NT2/D1 (cell line): ENCODE measurements around the gene RASSF7.

Experiments used
- DNase-seq: peaks from one replicate; pipeline ENCODE4 v3.0.0-alpha.2; 2011; ENCODE audit warnings: low read depth, low spot score
- H3K27me3 ChIP-seq: 2 replicates; pipeline ENCODE4 v1.6.0; 2011; ENCODE audit warnings: mild to moderate bottlenecking; ENCODE audit not compliant: insufficient read length, insufficient read depth
- H3K36me3 ChIP-seq: 2 replicates; pipeline ENCODE4 v1.6.1; 2011; ENCODE audit warnings: mild to moderate bottlenecking, low read length, mixed read lengths; ENCODE audit not compliant: insufficient read depth, insufficient read length
- H3K4me1 ChIP-seq: 2 replicates; pipeline ENCODE4 v1.5.1; 2011; ENCODE audit not compliant: insufficient read depth, insufficient read length
- H3K4me3 ChIP-seq: 2 replicates; pipeline ENCODE4 v1.5.1; 2011; ENCODE audit warnings: low read depth; ENCODE audit not compliant: insufficient read length
- H3K9ac ChIP-seq: 2 replicates; pipeline ENCODE4 v1.6.0; 2011; ENCODE audit warnings: low read depth; ENCODE audit not compliant: insufficient read length
- H3K9me3 ChIP-seq: 2 replicates; pipeline ENCODE4 v1.5.1; 2011; ENCODE audit warnings: mild to moderate bottlenecking, low read length; ENCODE audit not compliant: insufficient read depth
- SUZ12 ChIP-seq: IDR thresholded peaks from 2 replicates; pipeline ENCODE4 v1.6.1; 2011; ENCODE audit not compliant: insufficient read length, insufficient read depth; ENCODE audit errors: extremely low read depth
- YY1 ChIP-seq: IDR thresholded peaks from 2 replicates; pipeline ENCODE4 v1.6.1; 2011; ENCODE audit not compliant: insufficient read length, insufficient read depth
- ZNF274 ChIP-seq: IDR thresholded peaks from 2 replicates; pipeline ENCODE4 v1.6.1; 2011; ENCODE audit warnings: mild to moderate bottlenecking, low read depth, low read length

The RASSF7 gene

DNA sequence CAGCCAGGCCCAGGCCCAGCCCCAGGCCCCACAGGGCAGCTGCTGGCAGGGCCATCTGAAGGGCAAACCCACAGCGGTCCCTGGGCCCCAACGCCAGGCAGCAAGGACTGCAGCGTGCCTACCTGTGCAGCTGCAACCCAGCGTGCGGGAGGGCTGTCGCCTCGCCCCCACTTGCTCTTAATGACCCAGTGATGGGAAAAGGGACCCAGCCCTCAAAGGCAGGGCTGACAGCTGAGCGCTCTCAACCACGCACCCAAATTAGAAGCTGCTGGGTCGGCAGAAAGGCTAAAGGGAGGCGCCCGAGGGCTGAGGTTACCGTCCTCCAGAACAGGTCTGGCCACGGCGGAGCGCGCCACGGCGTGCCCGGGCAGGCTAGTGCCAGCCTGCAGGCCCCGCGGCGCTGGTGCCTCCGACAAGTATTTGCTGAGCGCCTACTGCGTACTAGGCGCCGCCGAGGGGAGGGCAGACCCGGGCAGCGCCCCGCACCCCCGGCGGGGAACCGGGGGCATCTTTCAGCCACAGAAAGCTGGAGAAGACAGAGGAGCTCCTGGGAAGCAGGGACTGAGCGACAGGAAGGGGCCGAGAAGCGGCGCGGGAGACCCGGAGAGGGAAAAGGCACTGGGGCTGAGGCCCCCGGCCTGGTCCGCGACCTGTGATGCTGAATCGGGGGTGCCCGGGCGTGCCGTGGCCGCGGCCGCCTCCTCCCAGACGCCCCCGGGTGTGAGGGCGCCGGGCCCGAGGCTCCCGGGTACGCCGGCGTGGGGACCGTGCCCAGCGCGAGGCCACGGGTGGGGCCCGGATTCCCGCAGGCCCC lies 26.2 kb upstream of the RASSF7 start:
- H3K9me3 ChIP-seq: no peaks in the 10 kb centered on the region
- H3K27me3 ChIP-seq: peaks cover 26% of the 10 kb centered on the region
- peak overlapping the region; percentile 80 for H3K4me3 ChIP-seq
- H3K4me1 ChIP-seq: peaks cover 21% of the 10 kb centered on the region
- peaks cover 41% of the 10 kb centered on the region for H3K36me3 ChIP-seq
- no peak for TF ChIP-seq ZNF274
- no peak for TF ChIP-seq SUZ12
- no peak for TF ChIP-seq YY1
- no peak for DNase-seq
- peak overlapping the region; percentile 94 for H3K9ac ChIP-seq

DNA sequence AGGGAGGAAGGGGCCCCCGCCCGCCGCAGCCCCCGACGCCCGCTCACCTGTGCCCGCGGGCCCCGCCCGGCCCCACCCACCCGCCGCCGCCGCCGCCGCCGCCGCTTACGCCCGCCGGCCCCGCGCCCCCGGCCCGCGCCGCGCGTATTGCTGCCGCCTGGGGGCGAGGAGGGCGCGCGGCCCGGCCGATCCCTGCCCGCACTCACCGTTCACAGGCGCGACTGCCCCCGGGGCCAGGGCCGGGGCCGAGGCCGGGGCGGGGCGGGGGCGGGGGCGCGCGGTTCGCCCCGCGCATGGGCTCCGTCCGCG lies 25.6 kb upstream of the RASSF7 start:
- Histone ChIP-seq H3K36me3 (peaks cover 37% of the 10 kb centered on the region), H3K27me3 (peaks cover 26% of the 10 kb centered on the region), H3K4me1 (peaks cover 26% of the 10 kb centered on the region), H3K4me3 (peak overlapping the region; percentile 84), H3K9ac (peak overlapping the region; percentile 94), H3K9me3 (no peaks in the 10 kb centered on the region)
- no peak for TF ChIP-seq SUZ12
- TF ChIP-seq ZNF274: no peak
- no peak for TF ChIP-seq YY1
- DNase-seq: no peak

- H3K9me3 ChIP-seq: no peaks in the 10 kb centered on the region
- peak within 1 kb of the TSS; percentile 94 for H3K9ac ChIP-seq
- peaks cover 29% of the 10 kb centered on the region for H3K4me1 ChIP-seq
- DNase-seq: peak; percentile 92
- TF ChIP-seq YY1: no peak
- no peak for TF ChIP-seq SUZ12
- no peak for TF ChIP-seq ZNF274
- H3K36me3 ChIP-seq: peaks cover 36% of the 10 kb centered on the region
- peaks cover 26% of the 10 kb centered on the region for H3K27me3 ChIP-seq
- peak within 1 kb of the TSS; percentile 84 for H3K4me3 ChIP-seq
Measured at GRCh38 chr11:535519-536454, 25.0 kb upstream of the RASSF7 start, which contains the start of gene HRAS. Gene HRAS (minus strand): TSS chr11:535576.

GRCh38 chr11:536841-537621 lies 23.7 kb upstream of the RASSF7 start, which contains the start of gene LRRC56:
Gene LRRC56 (plus strand): TSS chr11:537527. CDS start chr11:540685, 3,158 bp downstream.
- TF ChIP-seq ZNF274 (no peak), YY1 (no peak), SUZ12 (no peak)
- Histone ChIP-seq H3K4me3 (peak within 1 kb of the TSS; percentile 84), H3K4me1 (peaks cover 33% of the 10 kb centered on the region), H3K36me3 (peaks cover 24% of the 10 kb centered on the region), H3K27me3 (peaks cover 26% of the 10 kb centered on the region), H3K9ac (peak within 1 kb of the TSS; percentile 93), H3K9me3 (no peaks in the 10 kb centered on the region)
- DNase-seq: peak; percentile 70

DNA sequence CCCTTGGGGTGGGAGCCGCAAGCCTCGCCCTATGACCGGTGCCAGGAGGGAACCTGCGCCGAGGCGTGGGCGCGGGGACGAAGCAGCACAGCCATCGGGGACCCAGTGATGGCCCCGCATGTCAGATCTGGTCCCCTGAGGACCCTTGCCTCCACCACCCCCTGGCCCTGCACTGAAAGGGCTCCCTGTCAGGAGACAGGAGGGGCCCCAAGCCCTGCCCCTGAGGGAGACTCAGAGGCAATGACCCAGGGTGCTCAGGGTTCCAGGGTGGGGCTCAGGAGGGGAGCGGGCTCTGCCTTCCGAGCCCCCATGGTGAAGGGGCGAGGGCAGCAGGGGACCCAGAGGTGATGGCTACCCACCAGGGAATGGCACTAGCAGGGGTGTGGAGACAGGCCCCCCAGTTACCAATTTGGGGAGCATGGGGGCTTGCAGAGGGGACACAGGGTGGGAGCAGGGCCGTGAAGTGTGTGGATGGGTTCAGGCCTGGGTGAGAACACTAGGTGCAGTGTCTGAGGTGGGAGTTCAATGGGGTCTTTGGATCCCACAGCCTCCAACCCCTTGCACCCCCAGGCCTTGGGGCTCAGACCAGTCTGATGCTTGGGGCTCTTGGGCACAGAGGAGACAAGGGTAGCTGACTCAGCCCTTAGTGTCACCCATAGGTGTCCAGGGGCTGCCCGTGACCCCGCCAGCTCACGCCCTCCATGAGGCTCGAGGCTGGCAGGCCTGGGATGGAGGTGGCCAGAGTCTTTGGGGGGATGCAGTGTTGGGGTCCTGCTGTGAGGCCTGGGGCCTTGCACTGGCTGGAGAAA lies 22.9 kb upstream of the RASSF7 start:
- H3K36me3 ChIP-seq: peaks cover 16% of the 10 kb centered on the region
- peak overlapping the region; percentile 93 for H3K9ac ChIP-seq
- no peaks in the 10 kb centered on the region for H3K9me3 ChIP-seq
- TF ChIP-seq SUZ12: no peak
- TF ChIP-seq ZNF274: no peak
- H3K27me3 ChIP-seq: peaks cover 26% of the 10 kb centered on the region
- peak overlapping the region; percentile 84 for H3K4me3 ChIP-seq
- no peak for DNase-seq
- H3K4me1 ChIP-seq: peaks cover 33% of the 10 kb centered on the region

DNA sequence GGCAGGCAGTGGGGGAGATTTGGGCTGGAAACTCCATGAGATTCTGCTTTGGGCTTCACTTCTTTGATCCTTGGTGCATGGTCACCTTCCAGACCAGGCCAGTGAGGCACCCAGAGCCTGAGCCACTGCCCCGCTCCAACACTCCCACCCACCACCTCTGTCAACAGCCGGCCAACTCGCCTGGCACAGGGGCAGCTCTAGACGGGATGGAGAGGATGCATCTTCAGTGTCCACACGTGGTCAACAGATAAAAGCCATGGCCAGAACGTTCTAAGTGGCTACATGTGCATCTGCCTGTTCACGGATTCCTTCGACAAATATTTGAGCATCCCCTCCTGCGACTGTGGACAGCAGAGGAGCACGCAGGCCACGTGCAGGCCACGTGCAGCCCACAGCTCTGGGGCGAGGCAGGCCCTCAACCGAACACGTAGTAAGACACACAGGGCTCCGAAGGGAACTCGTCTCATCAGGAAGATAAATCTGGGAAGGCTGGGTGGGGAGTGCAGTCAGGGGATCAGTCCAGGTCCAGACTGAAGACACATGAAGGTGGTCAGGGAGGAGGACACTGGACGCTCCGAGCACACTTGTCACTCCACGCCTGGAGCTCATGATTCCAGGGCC lies 22.2 kb upstream of the RASSF7 start:
- Histone ChIP-seq H3K9ac (peak overlapping the region; percentile 93), H3K36me3 (peaks cover 9% of the 10 kb centered on the region)
- TF ChIP-seq YY1: no peak
- no peak for TF ChIP-seq ZNF274
- TF ChIP-seq SUZ12: no peak

More for the DNA sequence above, 22.2 kb upstream of the RASSF7 start:
- DNase-seq: no peak
- Histone ChIP-seq H3K4me1 (peaks cover 33% of the 10 kb centered on the region), H3K27me3 (peaks cover 26% of the 10 kb centered on the region), H3K4me3 (no peak overlapping the region), H3K9me3 (no peaks in the 10 kb centered on the region)
